SK-MEL-5 (cell line): ENCODE measurements around the gene HORMAD1. TPM values are rescaled to one million over a fixed set of nuclear protein-coding genes. Genes with fewer than 3 reads are reported as not detected.
"Not testable (repeated sequence)": the region's sequence is repeated elsewhere in the genome, so short reads cannot be mapped to it uniquely, and the experiment has no call there.

Experiments
- DNase-seq: peaks from one replicate; pipeline ENCODE4 v3.0.0-alpha.2; 2016; ENCODE audit warnings: low read depth, low spot score
- in situ Hi-C: cut with HindIII; loops from 2 replicates; pipeline ENCODE4 v1.10.0; 2016; ENCODE audit warnings: low sequenced_read_pairs, high pct_unique_total_duplicates, low pct_unique_long_range_greater_than_20kb
- small RNA-seq, 2 experiments: library from RNA; depleted of rRNA; stranded (forward); fragments of <200 nt; gene quantifications; one replicate each; pipeline ENCODE3, GENCODE V24; 2014
- total RNA-seq: library from RNA; depleted of rRNA; stranded (reverse); fragments of >200 nt; shearing (Covaris generic); gene quantifications from 2 replicates; pipeline ENCODE4 v1.2.3, GENCODE V29; 2014; rRNA removed

The HORMAD1 gene
- total RNA-seq, 1 experiment from 2014 or later: 12.5 TPM

- in situ Hi-C loops, DNase-seq: not testable (repeated sequence)
These were observed 66.1 kb downstream of the HORMAD1 start for GRCh38 chr1:150654635-150655034.

DNA sequence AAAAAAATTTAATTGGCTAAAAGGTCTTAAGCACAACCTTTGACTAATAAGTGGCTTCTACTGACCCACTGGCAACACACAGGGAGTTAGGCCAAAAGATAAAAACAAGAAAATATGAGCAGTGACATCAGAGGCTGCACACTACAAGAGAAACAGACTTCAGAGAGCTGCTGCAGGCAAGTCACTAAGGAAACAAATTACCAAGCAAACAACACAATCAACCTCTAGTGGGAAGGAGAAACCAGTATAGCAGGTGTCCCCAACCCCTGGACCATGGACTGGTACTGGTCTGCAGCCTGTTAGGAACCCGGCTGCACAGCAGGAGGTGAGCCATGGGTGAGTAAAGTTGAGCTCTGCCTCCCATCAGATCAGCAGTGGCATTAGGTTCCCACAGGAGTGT is 70.5 kb downstream of the HORMAD1 start:
- in situ Hi-C loops: no loop called here
- no peak for DNase-seq

DNA sequence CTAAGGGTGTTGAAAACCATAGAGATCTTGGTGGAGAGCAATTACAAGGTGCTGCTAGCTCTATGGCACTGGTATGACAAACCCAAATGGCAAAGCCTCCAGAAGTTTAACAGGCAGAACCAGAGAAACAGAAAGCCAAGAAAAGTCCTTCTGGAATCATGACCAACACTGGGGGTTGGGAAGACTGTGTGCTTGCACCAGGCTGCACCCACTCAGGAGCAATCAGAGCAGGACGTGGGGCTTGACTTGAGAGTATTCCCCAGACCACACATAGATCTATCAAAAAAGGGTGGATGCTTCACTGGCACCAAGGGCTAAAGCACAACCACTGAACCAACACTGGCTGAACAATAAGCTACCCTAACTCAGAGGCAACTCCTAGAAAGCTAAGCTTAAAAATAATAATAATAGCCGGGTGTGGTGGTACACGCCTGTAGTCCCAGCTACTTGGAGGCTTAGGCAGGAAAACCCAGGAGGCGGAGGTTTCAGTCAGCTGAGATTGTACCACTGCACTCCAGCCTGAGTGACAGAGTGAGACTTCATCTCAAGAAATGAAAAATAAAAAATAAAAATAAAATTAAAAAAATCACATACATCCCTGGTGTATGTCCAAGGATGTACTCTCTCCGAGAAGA is 71.1 kb downstream of the HORMAD1 start:
- in situ Hi-C loops: loop anchor here (10.0 kb wide), 1 partner anchor 75 kb away; the partner anchor contains the start of gene MCL1
- DNase-seq: no peak

Small RNAs within 50 kb of the gene (small RNA-seq; reads per million reads assigned to genes)
- 0 reads per million in 2 experiments for gene RNU6-1042P

Other genes with a start within 250 kb of the HORMAD1 start
- gene TARS2, start 233.5 kb downstream of the HORMAD1 start, total RNA-seq: 24.7 and 28.3 TPM in 2 replicates
- 192 TPM in 2 replicates for gene ECM1, start 212.8 kb downstream of the HORMAD1 start, total RNA-seq
- not detected in 2 replicates for gene FALEC, start 205.1 kb downstream of the HORMAD1 start, total RNA-seq
- 0.27 and 0.48 TPM in 2 replicates for gene ADAMTSL4, start 171.5 kb downstream of the HORMAD1 start, total RNA-seq
- gene MCL1, start 141.3 kb downstream of the HORMAD1 start, total RNA-seq: 123 and 130 TPM in 2 replicates
- gene ENSA, start 91.3 kb downstream of the HORMAD1 start, total RNA-seq: 101 and 108 TPM in 2 replicates
- gene GOLPH3L, start 23.7 kb downstream of the HORMAD1 start, total RNA-seq: 6.6 and 7.7 TPM in 2 replicates
- 2.5 and 4.4 TPM in 2 replicates for gene CTSS, start 44.9 kb upstream of the HORMAD1 start, total RNA-seq
- 0.69 and 0.74 TPM in 2 replicates for gene CTSK, start 87.4 kb upstream of the HORMAD1 start, total RNA-seq
- gene ARNT, start 155.7 kb upstream of the HORMAD1 start, total RNA-seq: 21.6 and 21.9 TPM in 2 replicates
- gene CTXND2, start 166.2 kb upstream of the HORMAD1 start, total RNA-seq: not detected in 2 replicates
- 46.9 and 49.3 TPM in 2 replicates for gene SETDB1, start 205.5 kb upstream of the HORMAD1 start, total RNA-seq